ENCODE measurements around the gene ORC2.
"Not testable (repeated sequence)": the region's sequence is repeated elsewhere in the genome, so short reads cannot be mapped to it uniquely, and the experiment has no call there.

The ORC2 gene

GRCh38 chr2:200930947-200931626 lies 32.4 kb downstream of the ORC2 start:
- no peak for DNase-seq (ENCODE audit: low read depth)

GRCh38 chr2:200929334-200930249 lies 33.9 kb downstream of the ORC2 start:
- no peak for DNase-seq (ENCODE audit: low read depth)

DNA sequence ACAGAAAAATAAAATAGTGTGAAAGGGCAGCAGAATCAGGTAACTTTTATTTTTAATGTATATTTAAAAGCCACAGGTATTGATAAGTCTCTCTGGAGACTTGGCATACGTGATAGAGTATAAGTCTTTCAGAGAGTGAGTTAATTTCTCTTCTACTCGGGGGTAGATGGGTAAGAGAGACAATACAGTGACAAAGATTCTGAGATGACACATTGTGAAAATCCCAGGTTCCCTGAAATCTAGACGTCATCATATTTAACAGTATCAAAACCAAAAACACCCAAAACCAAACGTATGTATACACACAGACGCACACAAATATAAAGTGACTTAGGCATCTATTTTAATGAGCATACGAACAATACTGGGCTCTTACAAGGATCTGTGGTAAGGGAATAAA lies 41.0 kb downstream of the ORC2 start:
- no peak for DNase-seq (ENCODE audit: low read depth)

GRCh38 chr2:200913654-200914053 lies 49.8 kb downstream of the ORC2 start:
- DNase-seq (ENCODE audit: low read depth), result no peak

DNA sequence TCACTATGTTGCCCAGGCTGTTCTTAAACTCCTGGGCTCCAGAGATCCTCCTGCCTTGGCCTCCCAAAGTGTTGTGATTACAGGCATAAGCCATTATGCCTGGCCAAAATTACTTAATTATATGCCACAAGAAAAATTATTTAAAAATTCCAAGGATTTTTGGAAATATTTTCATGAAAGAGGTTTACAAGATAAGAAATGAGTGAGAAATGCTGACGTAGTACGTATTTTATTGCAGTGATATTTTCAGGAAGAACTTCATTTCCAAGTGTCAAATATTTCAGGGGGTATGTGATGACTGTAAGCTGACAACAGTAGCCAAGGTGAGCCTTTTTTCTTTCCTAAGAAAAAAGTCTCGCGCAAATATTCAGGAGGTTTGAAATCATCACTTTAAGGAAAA lies 53.5 kb downstream of the ORC2 start:
- DNase-seq (ENCODE audit: low read depth), result no peak

GRCh38 chr2:200905618-200906296 lies 57.7 kb downstream of the ORC2 start:
- peak; percentile 26 for DNase-seq (ENCODE audit: low read depth)

DNA sequence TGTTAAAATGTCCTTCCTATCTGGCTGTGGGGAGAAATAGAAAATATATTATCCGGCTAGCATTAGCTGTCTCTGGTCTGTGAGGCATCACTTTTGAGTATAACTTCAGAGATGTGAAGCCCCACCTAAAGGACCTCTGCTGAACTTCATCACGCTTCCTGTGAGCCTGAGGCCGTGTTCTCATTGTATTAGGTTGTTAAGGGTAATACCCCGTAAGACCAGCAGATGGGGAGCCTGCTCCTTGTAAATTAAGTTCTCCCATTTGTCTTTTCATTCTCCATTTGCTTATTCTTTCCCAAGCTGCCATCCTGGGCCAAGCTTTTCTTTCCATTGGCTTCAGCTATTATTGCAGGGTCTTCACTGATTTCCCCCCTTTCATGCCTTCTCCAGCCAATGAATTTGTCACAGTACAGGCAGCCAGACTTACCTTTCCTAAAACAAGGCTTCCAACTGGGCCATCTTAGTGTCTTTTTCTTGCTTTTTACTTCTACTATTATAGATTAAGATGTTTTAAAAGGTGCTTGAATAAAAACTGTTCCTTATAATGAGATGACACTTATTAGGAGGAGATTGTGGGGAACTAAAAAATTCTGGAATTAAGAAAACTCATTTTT lies 61.9 kb downstream of the ORC2 start:
- DNase-seq (ENCODE audit: low read depth), result peak; percentile 63

- DNase-seq (ENCODE audit: low read depth), result no peak
These were observed 64.0 kb downstream of the ORC2 start for GRCh38 chr2:200899482-200899881.

DNA sequence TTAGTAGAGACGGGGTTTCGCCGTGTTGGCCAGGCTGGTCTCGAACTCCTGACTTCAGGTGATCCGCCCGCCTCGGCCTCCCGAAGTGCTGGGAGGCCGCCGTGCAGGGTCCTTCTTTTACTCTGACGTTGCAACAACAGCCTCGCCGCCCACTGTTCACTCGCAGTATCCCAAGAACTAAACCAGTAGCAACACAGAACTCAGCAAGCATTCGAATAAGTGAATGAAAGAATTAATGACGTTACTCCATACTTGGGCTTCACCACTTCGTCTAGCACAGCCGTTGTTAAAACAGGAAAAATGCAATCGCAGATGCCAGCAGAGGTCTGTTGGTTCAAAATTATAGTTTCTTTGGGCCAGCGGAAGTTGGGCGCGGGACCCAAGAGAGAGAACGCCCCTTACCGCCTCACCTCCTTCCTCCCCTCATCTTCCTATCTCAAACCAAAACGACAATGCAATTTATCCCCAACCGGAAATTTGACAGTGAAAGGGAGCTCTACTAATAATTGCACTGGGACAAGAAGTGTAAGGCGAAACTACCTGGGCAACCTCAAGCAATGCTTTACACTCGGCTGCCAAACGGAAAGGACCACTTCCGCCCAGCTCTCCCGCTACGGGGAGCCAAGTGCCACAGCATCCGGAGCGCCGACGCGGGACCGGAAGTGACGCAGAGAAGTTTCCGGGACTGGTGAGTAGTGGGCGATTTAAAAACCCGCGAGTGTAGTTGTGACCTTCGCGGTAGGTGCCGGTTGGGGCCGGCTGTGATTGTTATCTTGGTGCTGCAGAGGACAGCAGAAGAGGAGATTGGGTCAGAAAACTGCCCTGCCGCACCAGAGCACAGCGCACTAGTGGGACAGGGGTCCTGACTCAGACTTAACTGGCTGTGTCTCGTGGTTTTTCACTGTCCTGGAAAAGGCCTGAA lies 74.5 kb downstream of the ORC2 start, which contains the start of the genes NIF3L1 and PPIL3:
Gene NIF3L1, plus strand, starts transcription at position 668 of the 922 bp plus-strand sequence. CDS start 2,573 bp downstream, outside the sequence.
Gene PPIL3, minus strand, starts transcription at position 374 of the 922 bp plus-strand sequence. CDS start 1,462 bp downstream, outside the sequence.
- DNase-seq (ENCODE audit: low read depth), result peak; percentile 96

DNA sequence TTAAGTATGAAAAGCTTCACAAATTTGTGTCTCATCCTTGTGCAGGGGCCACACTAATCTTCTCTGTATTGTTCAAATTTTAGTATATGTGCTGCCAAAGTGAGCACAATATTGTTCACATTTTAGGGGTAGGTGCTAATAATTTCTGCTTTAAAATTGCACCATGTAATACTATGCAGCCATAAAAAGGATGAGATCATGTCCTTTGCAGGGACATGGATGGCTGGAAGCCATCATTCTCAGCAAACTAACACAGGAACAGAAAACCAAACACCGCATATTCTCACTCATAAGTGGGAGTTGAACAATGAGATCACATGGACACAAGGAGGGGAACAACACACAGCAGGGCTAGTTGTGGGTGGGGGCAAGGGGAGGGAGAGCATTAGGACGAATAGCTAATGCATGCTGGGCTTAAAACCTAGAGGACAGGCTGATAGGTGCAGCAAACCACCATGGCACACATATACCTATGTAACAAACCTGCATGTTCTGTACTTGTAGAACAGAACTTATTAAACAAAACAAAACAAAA lies 81.7 kb downstream of the ORC2 start:
- not testable (repeated sequence) for DNase-seq (ENCODE audit: low read depth)

GRCh38 chr2:200878289-200878880 lies 85.1 kb downstream of the ORC2 start:
- DNase-seq (ENCODE audit: low read depth), result no peak

DNA sequence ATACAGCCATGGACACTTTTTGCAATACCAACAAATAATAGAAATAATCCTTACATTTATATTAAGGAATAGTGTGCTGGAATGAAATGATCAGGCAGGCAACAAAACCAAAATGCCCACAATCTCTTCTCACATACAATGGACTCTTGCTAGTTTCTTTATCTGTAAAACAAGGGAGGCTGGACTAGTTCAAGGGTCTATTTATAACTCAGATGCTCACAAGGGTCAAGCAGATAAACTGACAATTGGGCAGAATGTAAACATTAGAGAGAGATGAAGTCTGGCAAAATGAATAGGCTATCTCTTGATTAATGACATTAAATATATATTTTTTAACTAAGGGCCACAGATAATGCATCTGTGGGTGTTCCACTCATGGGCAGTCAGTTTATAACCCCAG lies 86.0 kb downstream of the ORC2 start:
- no peak for DNase-seq (ENCODE audit: low read depth)

GRCh38 chr2:200873560-200873959 lies 89.9 kb downstream of the ORC2 start:
- no peak for DNase-seq (ENCODE audit: low read depth)

- DNase-seq (ENCODE audit: low read depth), result no peak
These were observed 92.3 kb downstream of the ORC2 start for GRCh38 chr2:200871151-200871550.

DNA sequence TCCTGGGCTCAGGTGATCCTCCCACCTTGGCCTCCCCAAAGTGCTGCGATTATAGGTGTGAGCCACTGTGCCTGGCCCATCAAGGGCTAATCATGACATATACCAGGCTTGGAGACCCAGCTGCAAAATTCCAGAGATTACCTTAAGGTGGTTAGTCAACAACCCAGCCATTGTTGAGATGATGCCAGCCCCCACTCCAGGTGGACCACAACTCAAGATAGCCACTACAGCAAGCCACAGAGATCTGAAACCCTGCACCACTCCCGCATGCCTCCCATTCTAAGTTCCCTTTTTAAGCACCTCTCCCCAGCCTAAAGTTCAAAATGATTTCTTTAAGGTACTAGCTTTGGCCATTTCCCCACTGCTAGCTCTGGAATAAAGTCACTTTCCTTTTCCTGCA lies 94.4 kb downstream of the ORC2 start:
- no peak for DNase-seq (ENCODE audit: low read depth)

GRCh38 chr2:200864176-200865034 lies 99.1 kb downstream of the ORC2 start, which contains the start of gene CLK1:
TSS of gene CLK1 (minus strand) at chr2:200864658. CDS start at chr2:200861862, 2,796 bp downstream.
- DNase-seq (ENCODE audit: low read depth), result peak; percentile 97

DNA sequence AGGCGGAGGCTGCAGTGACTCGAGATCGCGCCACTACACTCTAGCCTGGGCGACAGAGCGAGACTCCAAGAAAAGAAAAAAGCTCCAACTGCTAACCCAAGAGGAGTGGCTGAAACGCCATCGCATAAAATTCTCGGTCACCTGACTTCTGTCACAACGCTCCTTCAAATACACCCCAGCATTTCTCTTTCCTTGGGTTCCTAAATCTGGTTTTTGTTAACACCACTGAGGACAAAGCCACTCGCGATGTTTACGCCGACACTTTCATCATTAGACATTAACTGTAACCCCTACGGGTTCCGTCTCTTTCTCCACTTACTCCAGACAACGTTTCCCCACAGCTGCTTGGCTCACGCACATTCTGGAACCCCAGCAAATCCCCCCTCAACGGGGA lies 99.7 kb downstream of the ORC2 start:
- DNase-seq (ENCODE audit: low read depth), result no peak

GRCh38 chr2:200862532-200863000 lies 100.9 kb downstream of the ORC2 start:
- peak; percentile 54 for DNase-seq (ENCODE audit: low read depth)

DNA sequence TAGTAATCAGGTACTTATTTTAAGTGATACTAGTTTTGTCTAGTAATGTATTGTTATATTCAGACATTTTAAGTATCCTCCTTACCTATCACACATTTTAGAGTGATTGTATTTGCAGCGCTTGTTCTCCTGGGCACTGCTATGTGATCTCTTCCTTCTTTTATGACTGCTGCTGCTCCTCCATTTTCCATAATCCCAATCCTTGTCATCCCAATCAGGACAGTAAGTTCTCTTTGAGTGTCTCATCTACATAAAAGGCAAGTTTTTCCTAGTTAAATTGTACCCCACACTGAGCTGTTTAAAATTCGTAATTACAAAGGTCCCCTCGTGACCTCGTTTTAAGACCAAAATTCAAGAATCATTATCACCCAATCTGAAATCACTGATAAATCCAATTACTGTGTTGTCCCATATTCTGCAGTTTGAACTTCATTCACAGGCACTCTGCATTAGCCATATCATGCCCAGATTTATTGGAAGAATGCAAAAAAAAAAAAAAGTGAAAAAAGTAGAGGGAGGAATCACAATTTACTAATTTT lies 101.8 kb downstream of the ORC2 start:
- DNase-seq (ENCODE audit: low read depth), result no peak
